Measurements from ENCODE around the gene FOXP1. TPM values are rescaled to one million over a fixed set of nuclear protein-coding genes. Genes with fewer than 3 reads are reported as not detected.

FOXP1 gene
- total and polyA plus RNA-seq, 9 donors = 17.6 to 28.2 (median 20.5) TPM

GRCh38 chr3:71566776-71567175, 16.8 kb downstream of the FOXP1 start:
- no peaks in the 10 kb centered on the region for H3K4me1 ChIP-seq (ENCODE audit: control insufficient read depth, insufficient read depth, low read length)
- no peaks in the 10 kb centered on the region for H3K9me3 ChIP-seq (replicated peaks; ENCODE audit: control insufficient read depth, low read depth, low read length)
- H3K27me3 ChIP-seq (ENCODE audit: control insufficient read depth, insufficient read depth, low read length) = no peaks in the 10 kb centered on the region
- no peak for DNase-seq
- no peaks in the 10 kb centered on the region for H3K36me3 ChIP-seq (ENCODE audit: control insufficient read depth, insufficient read depth, low read length)
- no peak overlapping the region for H3K4me3 ChIP-seq (ENCODE audit: low read length)
- no peak overlapping the region for H3K27ac ChIP-seq (ENCODE audit: low read length)

- WGBS (ENCODE audit: insufficient coverage) = 80% methylated on average over 1 of the region's 8 CpGs
- H3K4me3 ChIP-seq (ENCODE audit: low read length) = no peak overlapping the region
- H3K9me3 ChIP-seq (replicated peaks; ENCODE audit: control insufficient read depth, low read depth, low read length) = no peaks in the 10 kb centered on the region
- H3K36me3 ChIP-seq (ENCODE audit: control insufficient read depth, insufficient read depth, low read length) = no peaks in the 10 kb centered on the region
- H3K4me1 ChIP-seq (ENCODE audit: control insufficient read depth, insufficient read depth, low read length) = no peaks in the 10 kb centered on the region
- DNase-seq = no peak
- H3K27me3 ChIP-seq (ENCODE audit: control insufficient read depth, insufficient read depth, low read length) = no peaks in the 10 kb centered on the region
- no peak overlapping the region for H3K27ac ChIP-seq (ENCODE audit: low read length)
These were observed 17.6 kb downstream of the FOXP1 start for GRCh38 chr3:71565976-71566375.

- Histone ChIP-seq H3K27ac (ENCODE audit: low read length) (no peak overlapping the region), H3K27me3 (ENCODE audit: control insufficient read depth, insufficient read depth, low read length) (no peaks in the 10 kb centered on the region), H3K9me3 (replicated peaks; ENCODE audit: control insufficient read depth, low read depth, low read length) (no peaks in the 10 kb centered on the region), H3K4me1 (ENCODE audit: control insufficient read depth, insufficient read depth, low read length) (no peaks in the 10 kb centered on the region), H3K36me3 (ENCODE audit: control insufficient read depth, insufficient read depth, low read length) (no peaks in the 10 kb centered on the region), H3K4me3 (ENCODE audit: low read length) (no peak overlapping the region)
- 90% methylated on average over 4 of the region's 7 CpGs for WGBS (ENCODE audit: insufficient coverage)
- DNase-seq = no peak
These were observed 18.2 kb downstream of the FOXP1 start for GRCh38 chr3:71565316-71565715.

- H3K4me1 ChIP-seq (ENCODE audit: control insufficient read depth, insufficient read depth, low read length) = no peaks in the 10 kb centered on the region
- no peak overlapping the region for H3K4me3 ChIP-seq (ENCODE audit: low read length)
- no peaks in the 10 kb centered on the region for H3K36me3 ChIP-seq (ENCODE audit: control insufficient read depth, insufficient read depth, low read length)
- no peaks in the 10 kb centered on the region for H3K27me3 ChIP-seq (ENCODE audit: control insufficient read depth, insufficient read depth, low read length)
- no peak overlapping the region for H3K27ac ChIP-seq (ENCODE audit: low read length)
- H3K9me3 ChIP-seq (replicated peaks; ENCODE audit: control insufficient read depth, low read depth, low read length) = no peaks in the 10 kb centered on the region
- peak; percentile 28 for DNase-seq
- WGBS (ENCODE audit: insufficient coverage) = 68% methylated on average over 4 of the region's 6 CpGs
These were observed 19.2 kb downstream of the FOXP1 start for GRCh38 chr3:71564361-71564760.

- Histone ChIP-seq H3K36me3 (ENCODE audit: control insufficient read depth, insufficient read depth, low read length) (no peaks in the 10 kb centered on the region), H3K27ac (ENCODE audit: low read length) (no peak overlapping the region), H3K4me1 (ENCODE audit: control insufficient read depth, insufficient read depth, low read length) (no peaks in the 10 kb centered on the region), H3K4me3 (ENCODE audit: low read length) (no peak overlapping the region), H3K9me3 (replicated peaks; ENCODE audit: control insufficient read depth, low read depth, low read length) (no peaks in the 10 kb centered on the region), H3K27me3 (ENCODE audit: control insufficient read depth, insufficient read depth, low read length) (no peaks in the 10 kb centered on the region)
- 50% methylated on average over 1 of the region's 3 CpGs for WGBS (ENCODE audit: insufficient coverage)
- no peak for DNase-seq
These were observed 19.7 kb downstream of the FOXP1 start for GRCh38 chr3:71563827-71564226.

GRCh38 chr3:71562938-71563337, 20.6 kb downstream of the FOXP1 start:
- H3K27me3 ChIP-seq (ENCODE audit: control insufficient read depth, insufficient read depth, low read length) = no peaks in the 10 kb centered on the region

GRCh38 chr3:71560665-71561064, 22.9 kb downstream of the FOXP1 start:
- no peak overlapping the region for H3K4me3 ChIP-seq (ENCODE audit: low read length)

More at GRCh38 chr3:71562938-71563337, 20.6 kb downstream of the FOXP1 start:
- H3K4me3 ChIP-seq (ENCODE audit: low read length) = no peak overlapping the region
- DNase-seq = no peak
- H3K27ac ChIP-seq (ENCODE audit: low read length) = no peak overlapping the region
- H3K36me3 ChIP-seq (ENCODE audit: control insufficient read depth, insufficient read depth, low read length) = no peaks in the 10 kb centered on the region
- H3K4me1 ChIP-seq (ENCODE audit: control insufficient read depth, insufficient read depth, low read length) = no peaks in the 10 kb centered on the region
- no peaks in the 10 kb centered on the region for H3K9me3 ChIP-seq (replicated peaks; ENCODE audit: control insufficient read depth, low read depth, low read length)

GRCh38 chr3:71559578-71560162, 23.9 kb downstream of the FOXP1 start:
- Histone ChIP-seq H3K4me3 (ENCODE audit: low read length) (no peak overlapping the region), H3K27ac (ENCODE audit: low read length) (no peak overlapping the region), H3K27me3 (ENCODE audit: control insufficient read depth, insufficient read depth, low read length) (no peaks in the 10 kb centered on the region), H3K36me3 (ENCODE audit: control insufficient read depth, insufficient read depth, low read length) (no peaks in the 10 kb centered on the region), H3K4me1 (ENCODE audit: control insufficient read depth, insufficient read depth, low read length) (no peaks in the 10 kb centered on the region), H3K9me3 (replicated peaks; ENCODE audit: control insufficient read depth, low read depth, low read length) (no peaks in the 10 kb centered on the region)
- no peak for DNase-seq
- 77% methylated on average over 2 of the region's 4 CpGs for WGBS (ENCODE audit: insufficient coverage)

More at GRCh38 chr3:71560665-71561064, 22.9 kb downstream of the FOXP1 start:
- no CpG with 5 or more reads among the region's 2 CpGs for WGBS (ENCODE audit: insufficient coverage)
- H3K36me3 ChIP-seq (ENCODE audit: control insufficient read depth, insufficient read depth, low read length) = no peaks in the 10 kb centered on the region
- no peak overlapping the region for H3K27ac ChIP-seq (ENCODE audit: low read length)
- no peaks in the 10 kb centered on the region for H3K27me3 ChIP-seq (ENCODE audit: control insufficient read depth, insufficient read depth, low read length)
- H3K4me1 ChIP-seq (ENCODE audit: control insufficient read depth, insufficient read depth, low read length) = no peaks in the 10 kb centered on the region
- no peak for DNase-seq
- H3K9me3 ChIP-seq (replicated peaks; ENCODE audit: control insufficient read depth, low read depth, low read length) = no peaks in the 10 kb centered on the region

GRCh38 chr3:71559021-71559420, 24.5 kb downstream of the FOXP1 start:
- Histone ChIP-seq H3K27ac (ENCODE audit: low read length) (no peak overlapping the region), H3K4me3 (ENCODE audit: low read length) (no peak overlapping the region), H3K4me1 (ENCODE audit: control insufficient read depth, insufficient read depth, low read length) (no peaks in the 10 kb centered on the region), H3K36me3 (ENCODE audit: control insufficient read depth, insufficient read depth, low read length) (no peaks in the 10 kb centered on the region), H3K9me3 (replicated peaks; ENCODE audit: control insufficient read depth, low read depth, low read length) (no peaks in the 10 kb centered on the region), H3K27me3 (ENCODE audit: control insufficient read depth, insufficient read depth, low read length) (no peaks in the 10 kb centered on the region)
- no peak for DNase-seq
- 93% methylated on average over 2 of the region's 3 CpGs for WGBS (ENCODE audit: insufficient coverage)

- no peak for DNase-seq
- Histone ChIP-seq H3K27me3 (ENCODE audit: control insufficient read depth, insufficient read depth, low read length) (no peaks in the 10 kb centered on the region), H3K27ac (ENCODE audit: low read length) (no peak overlapping the region), H3K4me1 (ENCODE audit: control insufficient read depth, insufficient read depth, low read length) (no peaks in the 10 kb centered on the region), H3K9me3 (replicated peaks; ENCODE audit: control insufficient read depth, low read depth, low read length) (no peaks in the 10 kb centered on the region), H3K4me3 (ENCODE audit: low read length) (no peak overlapping the region), H3K36me3 (ENCODE audit: control insufficient read depth, insufficient read depth, low read length) (no peaks in the 10 kb centered on the region)
- WGBS (ENCODE audit: insufficient coverage) = no CpG with 5 or more reads among the region's 1 CpG
These were observed 28.9 kb downstream of the FOXP1 start for GRCh38 chr3:71554649-71555048.

- no peak overlapping the region for H3K4me3 ChIP-seq (ENCODE audit: low read length)
- H3K27me3 ChIP-seq (ENCODE audit: control insufficient read depth, insufficient read depth, low read length) = no peaks in the 10 kb centered on the region
- no peaks in the 10 kb centered on the region for H3K36me3 ChIP-seq (ENCODE audit: control insufficient read depth, insufficient read depth, low read length)
- no CpG with 5 or more reads among the region's 3 CpGs for WGBS (ENCODE audit: insufficient coverage)
- no peaks in the 10 kb centered on the region for H3K9me3 ChIP-seq (replicated peaks; ENCODE audit: control insufficient read depth, low read depth, low read length)
- no peak overlapping the region for H3K27ac ChIP-seq (ENCODE audit: low read length)
- DNase-seq = no peak
- no peaks in the 10 kb centered on the region for H3K4me1 ChIP-seq (ENCODE audit: control insufficient read depth, insufficient read depth, low read length)
These were observed 32.1 kb downstream of the FOXP1 start for GRCh38 chr3:71551311-71551919.
